ENCODE data around the gene APCDD1L. TPM values are rescaled to one million over a fixed set of nuclear protein-coding genes. Genes with fewer than 3 reads are reported as not detected.

The APCDD1L gene
- total and polyA plus RNA-seq, 2 of the 8 experiments (the other 6 are each of a cell fraction or from before 2014, with no cell fraction given) = 0.83 to 3.1 TPM

DNA sequence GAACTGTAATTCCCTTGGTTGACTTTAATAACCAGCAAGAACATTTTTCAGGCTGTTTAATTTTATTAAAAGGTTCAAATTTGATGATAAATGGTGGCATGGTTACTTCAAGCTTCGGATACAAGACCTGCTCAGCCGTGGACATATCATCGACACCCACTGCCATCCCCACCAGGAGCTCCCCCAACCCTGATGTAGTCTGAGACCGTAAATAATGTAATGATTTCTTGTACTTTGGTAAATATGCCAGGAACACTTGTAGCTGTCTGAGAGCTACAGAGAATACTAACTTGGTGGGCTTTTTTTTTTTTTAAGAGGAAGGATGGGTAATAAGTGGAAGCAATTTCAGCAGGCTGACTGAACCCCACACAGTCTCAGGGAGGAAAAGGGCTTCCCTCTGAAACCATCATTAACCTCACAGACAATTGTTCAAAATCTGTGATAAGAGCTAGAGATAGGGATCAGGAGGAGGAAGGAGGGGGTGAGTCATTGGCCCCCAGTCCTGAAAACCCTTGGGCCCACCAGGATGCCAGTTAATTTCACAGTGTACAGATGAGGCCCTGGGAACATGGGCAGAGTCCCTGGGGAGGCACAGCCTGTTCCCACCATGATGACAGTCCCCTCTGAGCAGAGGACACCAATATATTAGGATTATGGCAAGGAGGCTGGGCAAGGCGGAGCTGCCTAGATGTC is 56.0 kb downstream of the APCDD1L start:
- Histone ChIP-seq H4K20me1 (replicated peaks in 1 of 2; ENCODE audit: control insufficient read depth in 1 of 2, insufficient read depth in 2 of 2, low read length in 2 of 2) (no peaks in the 10 kb centered on the region), H3K9ac (replicated peaks in 1 of 4; ENCODE audit: extremely low read depth in 1 of 4, low read depth in 3 of 4, low read length in 3 of 4) (no peak overlapping the region), H4K5ac (ENCODE audit: insufficient read length, low read depth, low read length) (no peak overlapping the region), H2BK15ac (ENCODE audit: low read length) (no peak overlapping the region), H2BK5ac (ENCODE audit: low read depth, low read length) (no peak overlapping the region), H2BK12ac (ENCODE audit: low read depth, low read length) (no peak overlapping the region), H3K23ac (ENCODE audit: insufficient read length) (no peak overlapping the region), H3K4me1 (replicated peaks in 1 of 4; ENCODE audit: control insufficient read depth in 3 of 4, insufficient read depth in 4 of 4, low read length in 3 of 4) (no peaks in the 10 kb centered on the region; a peak in 1 of 7 replicates), H3K23me2 (ENCODE audit: low read depth, low read length) (no peaks in the 10 kb centered on the region), H3K56ac (replicated peaks; ENCODE audit: insufficient read length, low read depth, low read length) (no peak overlapping the region), H3K4me2 (ENCODE audit: insufficient read depth in 1 of 2, low read depth in 2 of 2, low read length in 2 of 2) (no peak overlapping the region), H3K79me1 (ENCODE audit: low read depth, low read length) (no peaks in the 10 kb centered on the region), H3K4me3 (ENCODE audit: extremely low read depth in 1 of 4, insufficient read depth in 2 of 4, low read depth in 3 of 4, low read length in 4 of 4) (no peak overlapping the region), H3K4ac (replicated peaks; ENCODE audit: insufficient read length, low read depth, low read length) (no peak overlapping the region), H3K79me2 (ENCODE audit: control insufficient read depth in 1 of 2, insufficient read depth in 2 of 2, low read length in 2 of 2) (no peaks in the 10 kb centered on the region), H3K14ac (ENCODE audit: insufficient read length) (no peak overlapping the region), H2AK5ac (ENCODE audit: low read depth, low read length) (no peak overlapping the region), H2AFZ (ENCODE audit: low read length) (no peak overlapping the region), H2BK20ac (ENCODE audit: low read length) (no peak overlapping the region), H3K27me3 (replicated peaks in 1 of 4; ENCODE audit: control insufficient read depth in 3 of 4, extremely low read depth in 1 of 4, insufficient read depth in 3 of 4, low read length in 3 of 4) (no peaks in the 10 kb centered on the region), H4K91ac (replicated peaks; ENCODE audit: insufficient read length, low read length) (no peak overlapping the region), H3K9me3 (ENCODE audit: insufficient read depth in 2 of 2, low read depth in 1 of 2, low read length in 1 of 2) (0 out of 4 replicates have a peak, but pooled peaks cover 0 to 3% of the 10 kb centered on the region in 2 experiments), H3K36me3 (ENCODE audit: control insufficient read depth in 2 of 4, insufficient read depth in 4 of 4, low read length in 3 of 4) (no peaks in the 10 kb centered on the region), H3K27ac (ENCODE audit: low read depth, low read length) (no peak overlapping the region), H3K18ac (ENCODE audit: extremely low read depth, low read length) (no peak overlapping the region), H2BK120ac (replicated peaks; ENCODE audit: low read depth, low read length) (no peak overlapping the region), H4K8ac (ENCODE audit: extremely low read depth, insufficient read depth, low read length) (no peak overlapping the region)
- ChIA-PET CTCF (ENCODE audit: partially characterized antibody) (interaction anchor here (0.9 to 2.7 kb wide), 3 partner anchors 12 to 267 kb away, joined by 3 to 15 read pairs (median 8); no protein-coding TSS in a partner anchor), POLR2A (ENCODE audit: partially characterized antibody) (interaction anchor here (1.1 kb wide), 1 partner anchor 85 kb away, joined by 3 read pairs; no protein-coding TSS in a partner anchor)
- 86% methylated on average over 5 of the region's 5 CpGs; no CpG with 5 or more reads in 1 of the 2 experiments for WGBS, 2 experiments (ENCODE audit: extremely low coverage in 1 of 2, insufficient coverage in 1 of 2, insufficient read length in 1 of 2, insufficient replicate concordance in 2 of 2, low coverage in 1 of 2, low lambda C conversion rate in 2 of 2, missing lambda C conversion rate in 1 of 2)
- no peak for TF ChIP-seq MAFK (IDR thresholded peaks at IDR 0.05; ENCODE audit: low read depth, low read length)
- DNase-seq (ENCODE audit: low read depth in 1 of 2, low spot score in 2 of 2) (no peak), FAIRE-seq (no peak)
